ENCODE results near the gene SMYD3.
"Not testable (repeated sequence)": the region's sequence is repeated elsewhere in the genome, so short reads cannot be mapped to it uniquely, and the experiment has no call there.

Gene SMYD3

DNA sequence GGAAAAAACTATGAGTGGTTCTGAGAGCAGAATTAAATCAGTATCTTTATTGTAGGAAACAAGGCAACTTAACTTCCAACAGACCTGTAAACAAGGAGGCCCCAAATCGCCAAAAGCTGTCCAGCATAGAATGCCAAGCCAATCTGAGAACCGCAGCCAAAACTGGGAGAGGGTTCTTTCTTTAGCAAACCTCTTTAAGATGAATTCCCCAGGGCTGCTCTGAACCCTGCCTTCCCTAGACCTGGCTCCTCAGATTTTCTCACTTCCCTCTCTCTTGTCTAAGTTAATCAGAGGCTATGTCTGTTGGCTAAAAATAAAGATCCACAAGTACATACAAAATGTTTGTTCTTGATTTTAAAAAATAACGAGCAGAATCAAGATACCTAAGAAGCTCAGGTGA is 141.4 kb downstream of the SMYD3 start:
- peak; percentile 22 for DNase-seq (ENCODE audit: low read depth)
- no peak for TF ChIP-seq CTCF (IDR thresholded peaks at IDR 0.05; ENCODE audit: insufficient read depth, low read depth, low read length, missing control alignments)
- no peak overlapping the region for H3K4me3 ChIP-seq (ENCODE audit: low read depth, low read length)

DNA sequence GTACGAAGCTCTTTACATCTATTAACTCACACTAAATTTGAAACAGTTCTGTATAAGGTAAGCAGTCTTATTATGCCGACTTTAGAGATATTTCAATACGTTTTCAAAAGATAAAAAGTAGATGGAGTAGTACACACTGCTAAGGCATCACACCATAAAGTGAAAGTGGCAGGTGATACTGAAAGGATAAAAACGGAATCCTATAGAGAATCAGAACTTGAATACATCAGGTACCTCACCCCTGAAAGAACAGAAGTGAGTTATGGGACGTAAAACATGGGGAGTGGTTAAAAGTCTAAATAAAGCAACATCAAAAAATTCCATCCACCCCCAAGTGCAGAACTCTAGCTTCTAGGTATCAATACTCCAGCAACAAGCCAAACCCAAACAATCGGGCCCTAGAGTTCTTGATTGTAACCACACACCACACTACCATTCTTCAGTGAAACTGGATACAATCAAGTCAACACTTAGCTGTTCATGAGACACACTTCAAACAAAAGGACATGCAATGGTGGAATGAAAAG is 142.6 kb downstream of the SMYD3 start:
- no peak for TF ChIP-seq CTCF (IDR thresholded peaks at IDR 0.05; ENCODE audit: insufficient read depth, low read depth, low read length, missing control alignments)
- peak overlapping the region; percentile 31 for H3K4me3 ChIP-seq (ENCODE audit: low read depth, low read length)
- peak; percentile 69 for DNase-seq (ENCODE audit: low read depth)

- DNase-seq (ENCODE audit: low read depth); H3K4me3 ChIP-seq (ENCODE audit: low read depth, low read length): not testable (repeated sequence)
Measured at GRCh38 chr1:246357014-246357598, 150.0 kb downstream of the SMYD3 start.

DNA sequence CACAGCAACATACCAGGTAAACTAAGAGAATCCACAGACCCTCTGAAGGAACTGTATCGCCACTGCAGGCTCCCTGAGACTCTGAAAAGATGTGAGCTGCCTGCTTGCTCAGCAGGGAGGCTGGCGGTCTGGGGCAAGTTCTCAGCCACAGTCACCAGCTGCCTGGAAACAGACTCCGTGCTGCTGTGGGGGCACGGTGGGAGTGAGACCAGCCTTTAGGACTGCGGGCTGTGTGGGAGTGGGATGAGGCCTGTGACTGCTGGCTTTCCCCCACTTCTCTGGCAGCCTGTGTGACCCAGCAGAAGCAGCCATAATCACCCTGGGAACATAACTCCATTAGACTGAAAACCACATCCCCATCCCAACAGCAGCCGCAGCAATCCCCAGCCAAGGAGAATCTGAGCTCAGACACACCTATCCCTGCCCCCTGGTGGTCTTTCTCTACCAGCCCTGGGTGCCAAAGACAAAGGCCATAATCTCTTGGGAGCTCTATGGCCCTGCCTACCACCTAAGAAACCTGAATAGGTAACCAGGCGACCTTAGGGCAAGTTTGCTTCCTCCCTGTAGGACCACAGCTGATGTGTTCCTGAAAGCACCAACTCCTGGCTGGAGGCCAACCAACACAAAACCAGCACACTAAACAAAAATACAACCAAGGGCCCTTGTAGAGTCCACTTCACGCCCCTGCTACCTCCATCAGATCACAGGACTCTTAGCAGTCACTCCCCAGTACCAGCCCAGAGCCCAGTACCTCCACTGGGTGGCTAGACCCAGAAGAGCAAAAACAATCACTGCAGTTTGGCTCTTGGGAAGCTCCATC is 151.5 kb downstream of the SMYD3 start:
- H3K4me3 ChIP-seq (ENCODE audit: low read depth, low read length), result no peak overlapping the region
- no peak for TF ChIP-seq CTCF (IDR thresholded peaks at IDR 0.05; ENCODE audit: insufficient read depth, low read depth, low read length, missing control alignments)
- DNase-seq (ENCODE audit: low read depth), result no peak

DNA sequence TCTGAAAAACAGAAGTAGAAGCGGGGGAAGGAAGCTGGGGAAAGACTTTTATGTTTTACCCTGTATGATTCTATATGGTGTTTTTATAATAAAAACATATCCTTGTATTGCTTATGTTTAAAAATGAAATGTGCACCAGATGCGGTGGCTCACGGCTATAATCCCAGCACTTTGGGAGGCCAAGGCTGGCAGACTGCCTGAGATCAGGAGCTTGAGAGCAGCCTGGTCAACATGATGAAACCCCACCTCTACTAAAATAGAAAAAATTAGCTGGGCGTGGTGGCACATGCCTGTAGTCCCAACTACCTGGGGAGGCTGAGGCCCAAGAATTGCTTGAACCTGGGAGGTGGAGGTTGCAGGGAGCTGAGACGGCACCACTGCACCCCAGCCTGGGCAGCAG is 155.4 kb downstream of the SMYD3 start:
- no peak for TF ChIP-seq CTCF (IDR thresholded peaks at IDR 0.05; ENCODE audit: insufficient read depth, low read depth, low read length, missing control alignments)
- no peak for DNase-seq (ENCODE audit: low read depth)
- H3K4me3 ChIP-seq (ENCODE audit: low read depth, low read length), result no peak overlapping the region

DNA sequence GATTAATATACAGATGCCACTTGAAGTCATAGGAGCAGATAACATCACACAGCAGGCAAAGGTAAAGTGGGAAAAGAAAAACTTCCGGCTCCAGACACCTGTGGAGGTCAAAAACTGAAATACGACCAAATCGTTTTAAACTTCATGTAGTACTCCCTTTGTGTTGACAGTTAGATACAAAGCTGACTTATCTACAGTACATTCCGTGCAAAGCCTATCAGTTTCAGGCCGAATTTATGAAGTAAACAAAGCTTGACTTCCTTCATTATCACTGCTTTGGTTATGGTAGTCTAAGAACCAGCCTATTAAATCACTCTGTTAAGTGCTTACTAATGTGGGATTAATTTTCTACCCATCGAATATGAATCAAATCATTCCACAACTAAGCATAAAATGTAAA is 156.3 kb downstream of the SMYD3 start:
- no peak for DNase-seq (ENCODE audit: low read depth)
- TF ChIP-seq CTCF (IDR thresholded peaks at IDR 0.05; ENCODE audit: insufficient read depth, low read depth, low read length, missing control alignments), result no peak
- no peak overlapping the region for H3K4me3 ChIP-seq (ENCODE audit: low read depth, low read length)

GRCh38 chr1:246343937-246344336 is 163.1 kb downstream of the SMYD3 start:
- no peak for DNase-seq (ENCODE audit: low read depth)
- no peak overlapping the region for H3K4me3 ChIP-seq (ENCODE audit: low read depth, low read length)
- TF ChIP-seq CTCF (IDR thresholded peaks at IDR 0.05; ENCODE audit: insufficient read depth, low read depth, low read length, missing control alignments), result no peak
